Measurements from ENCODE around the gene RALGAPA1.
"Not testable (repeated sequence)": the region's sequence is repeated elsewhere in the genome, so short reads cannot be mapped to it uniquely, and the experiment has no call there.

Gene RALGAPA1

DNA sequence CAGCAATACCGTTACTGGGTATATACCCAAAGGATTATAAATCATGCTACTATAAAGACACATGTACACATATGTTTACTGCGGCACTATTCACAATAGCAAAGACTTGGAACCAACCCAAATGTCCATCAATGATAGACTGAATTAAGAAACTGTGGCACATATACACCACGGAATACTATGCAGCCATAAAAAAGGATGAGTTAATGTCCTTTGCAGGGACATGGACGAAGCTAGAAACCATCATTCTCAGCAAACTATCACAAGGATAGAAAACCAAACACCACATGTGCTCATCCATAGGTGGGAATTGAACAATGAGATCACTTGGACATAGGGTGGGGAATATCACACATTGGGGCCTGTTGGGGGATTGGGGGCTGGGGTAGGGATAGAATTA, 187.1 kb downstream of the RALGAPA1 start:
- H3K9ac ChIP-seq (ENCODE audit: low read depth, low read length); H3K36me3 ChIP-seq (ENCODE audit: control insufficient read depth, insufficient read depth, low read length); H3K9me3 ChIP-seq (ENCODE audit: control insufficient read depth, insufficient read depth, low read length); H3K27me3 ChIP-seq (ENCODE audit: control insufficient read depth, insufficient read depth, low read length); H3K4me3 ChIP-seq (ENCODE audit: low read depth, low read length); H3K4me1 ChIP-seq (ENCODE audit: control insufficient read depth, insufficient read depth, low read length); H3K27ac ChIP-seq (ENCODE audit: low read depth, low read length): not testable (repeated sequence)

DNA sequence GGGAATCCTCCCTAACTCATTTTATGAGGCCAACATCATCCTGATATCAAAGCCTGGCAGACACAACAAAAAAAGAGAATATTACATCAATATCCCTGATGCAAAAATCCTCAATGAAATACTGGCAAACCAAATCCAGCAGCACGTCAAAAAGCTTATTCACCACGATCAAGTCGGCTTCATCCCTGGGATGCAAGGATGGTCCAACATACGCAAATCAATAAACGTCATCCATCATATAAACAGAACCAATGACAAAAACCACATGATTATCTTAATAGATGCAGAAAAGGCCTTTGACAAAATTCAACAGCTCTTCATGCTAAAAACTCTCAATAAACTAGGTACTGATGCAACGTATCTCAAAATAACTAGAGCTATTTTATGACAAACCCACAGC, 189.1 kb downstream of the RALGAPA1 start:
- H3K36me3 ChIP-seq (ENCODE audit: control insufficient read depth, insufficient read depth, low read length); H3K9ac ChIP-seq (ENCODE audit: low read depth, low read length); H3K9me3 ChIP-seq (ENCODE audit: control insufficient read depth, insufficient read depth, low read length); H3K27ac ChIP-seq (ENCODE audit: low read depth, low read length); H3K4me3 ChIP-seq (ENCODE audit: low read depth, low read length); H3K27me3 ChIP-seq (ENCODE audit: control insufficient read depth, insufficient read depth, low read length); H3K4me1 ChIP-seq (ENCODE audit: control insufficient read depth, insufficient read depth, low read length): not testable (repeated sequence)

DNA sequence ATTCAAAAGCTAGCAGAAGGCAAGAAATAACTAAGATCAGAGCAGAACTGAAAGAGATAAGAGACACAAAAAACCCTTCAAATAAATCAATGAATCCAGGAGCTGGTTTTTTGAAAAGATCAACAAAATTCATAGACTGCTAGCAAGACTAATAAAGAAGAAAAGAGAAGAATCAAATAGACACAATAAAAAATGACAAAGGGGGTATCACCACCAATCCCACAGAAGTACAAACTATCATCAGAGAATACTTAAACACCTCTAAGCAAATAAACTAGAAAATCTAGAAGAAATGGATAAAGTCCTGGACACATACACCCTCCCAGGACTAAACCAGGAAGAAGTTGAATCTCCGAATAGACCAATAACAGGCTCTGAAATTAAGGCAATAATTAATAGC, 189.6 kb downstream of the RALGAPA1 start:
- H3K36me3 ChIP-seq (ENCODE audit: control insufficient read depth, insufficient read depth, low read length); H3K9ac ChIP-seq (ENCODE audit: low read depth, low read length); H3K27me3 ChIP-seq (ENCODE audit: control insufficient read depth, insufficient read depth, low read length); H3K27ac ChIP-seq (ENCODE audit: low read depth, low read length); H3K4me1 ChIP-seq (ENCODE audit: control insufficient read depth, insufficient read depth, low read length); H3K4me3 ChIP-seq (ENCODE audit: low read depth, low read length); H3K9me3 ChIP-seq (ENCODE audit: control insufficient read depth, insufficient read depth, low read length): not testable (repeated sequence)

DNA sequence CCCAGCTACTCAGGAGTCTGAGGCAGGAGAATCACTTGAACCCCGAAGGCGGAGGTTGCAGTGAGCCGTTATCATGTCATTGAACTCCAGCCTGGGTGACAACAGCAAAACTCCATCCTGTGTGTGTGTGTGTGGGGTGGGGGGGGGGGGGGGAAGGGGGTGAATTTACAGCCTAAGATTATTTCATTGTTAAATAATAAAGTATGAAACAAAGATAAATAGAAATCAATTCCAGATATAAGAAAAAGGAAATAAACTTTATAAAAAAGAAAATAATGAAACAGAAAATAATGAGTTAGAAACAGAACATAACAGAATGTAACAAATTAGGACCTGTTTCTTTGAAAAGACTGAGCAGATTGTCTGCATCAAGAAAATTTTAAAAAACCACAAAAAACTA, 191.6 kb downstream of the RALGAPA1 start:
- H3K4me3 ChIP-seq (ENCODE audit: low read depth, low read length) = no peak overlapping the region
- no peak overlapping the region for H3K27ac ChIP-seq (ENCODE audit: low read depth, low read length)
- H3K36me3 ChIP-seq (ENCODE audit: control insufficient read depth, insufficient read depth, low read length) = no peaks in the 10 kb centered on the region
- no peaks in the 10 kb centered on the region for H3K9me3 ChIP-seq (ENCODE audit: control insufficient read depth, insufficient read depth, low read length)
- no peaks in the 10 kb centered on the region for H3K4me1 ChIP-seq (ENCODE audit: control insufficient read depth, insufficient read depth, low read length)
- no peak overlapping the region for H3K9ac ChIP-seq (ENCODE audit: low read depth, low read length)
- no peaks in the 10 kb centered on the region for H3K27me3 ChIP-seq (ENCODE audit: control insufficient read depth, insufficient read depth, low read length)

DNA sequence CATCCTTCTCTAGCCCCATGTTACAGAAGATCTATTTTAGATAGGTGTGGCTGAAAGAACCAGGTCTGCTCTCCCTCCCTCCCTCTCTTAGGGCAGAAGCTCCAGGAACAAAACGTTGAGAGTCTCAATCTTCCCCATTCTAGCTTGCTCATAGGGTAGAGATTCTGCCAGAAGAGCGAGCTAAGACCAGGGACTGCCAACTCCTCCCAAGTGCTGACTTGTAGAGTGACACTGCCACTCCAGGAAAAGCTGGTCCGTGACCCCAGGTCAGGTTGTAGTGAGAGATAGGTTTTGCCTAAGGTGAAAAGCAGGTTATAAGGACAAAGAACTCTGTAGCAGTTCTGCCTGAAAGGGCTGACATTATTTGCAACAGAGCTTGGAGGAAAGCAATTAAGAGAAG, 201.7 kb downstream of the RALGAPA1 start:
- H3K9me3 ChIP-seq (ENCODE audit: control insufficient read depth, insufficient read depth, low read length) = no peaks in the 10 kb centered on the region
- no peak overlapping the region for H3K4me3 ChIP-seq (ENCODE audit: low read depth, low read length)
- H3K4me1 ChIP-seq (ENCODE audit: control insufficient read depth, insufficient read depth, low read length) = no peaks in the 10 kb centered on the region
- H3K9ac ChIP-seq (ENCODE audit: low read depth, low read length) = no peak overlapping the region
- H3K27ac ChIP-seq (ENCODE audit: low read depth, low read length) = no peak overlapping the region
- peaks cover 7% of the 10 kb centered on the region for H3K36me3 ChIP-seq (ENCODE audit: control insufficient read depth, insufficient read depth, low read length)
- no peaks in the 10 kb centered on the region for H3K27me3 ChIP-seq (ENCODE audit: control insufficient read depth, insufficient read depth, low read length)

DNA sequence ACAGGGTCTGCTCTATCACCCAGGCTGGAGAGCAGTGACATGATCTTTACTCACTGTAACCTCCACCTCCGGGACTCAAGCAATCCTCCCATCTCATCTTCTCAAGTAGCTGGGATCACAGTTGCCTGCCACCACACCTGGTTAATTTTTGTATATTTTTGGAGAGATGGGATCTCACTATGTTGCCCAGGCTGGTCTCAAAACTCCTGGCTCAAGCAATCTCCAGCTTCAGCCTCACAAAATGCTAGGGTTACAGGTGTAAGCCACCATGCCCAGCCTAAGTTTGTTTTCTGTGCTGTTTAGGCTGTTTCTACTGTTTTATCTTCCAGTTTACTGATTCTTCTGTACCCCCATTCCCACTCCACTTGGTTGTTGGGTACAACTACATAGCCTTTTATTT, 208.8 kb downstream of the RALGAPA1 start:
- H3K27ac ChIP-seq (ENCODE audit: low read depth, low read length) = no peak overlapping the region
- no peak overlapping the region for H3K4me3 ChIP-seq (ENCODE audit: low read depth, low read length)
- no peaks in the 10 kb centered on the region for H3K4me1 ChIP-seq (ENCODE audit: control insufficient read depth, insufficient read depth, low read length)
- H3K9ac ChIP-seq (ENCODE audit: low read depth, low read length) = no peak overlapping the region
- H3K9me3 ChIP-seq (ENCODE audit: control insufficient read depth, insufficient read depth, low read length) = no peaks in the 10 kb centered on the region
- H3K36me3 ChIP-seq (ENCODE audit: control insufficient read depth, insufficient read depth, low read length) = peaks cover 7% of the 10 kb centered on the region
- no peaks in the 10 kb centered on the region for H3K27me3 ChIP-seq (ENCODE audit: control insufficient read depth, insufficient read depth, low read length)

DNA sequence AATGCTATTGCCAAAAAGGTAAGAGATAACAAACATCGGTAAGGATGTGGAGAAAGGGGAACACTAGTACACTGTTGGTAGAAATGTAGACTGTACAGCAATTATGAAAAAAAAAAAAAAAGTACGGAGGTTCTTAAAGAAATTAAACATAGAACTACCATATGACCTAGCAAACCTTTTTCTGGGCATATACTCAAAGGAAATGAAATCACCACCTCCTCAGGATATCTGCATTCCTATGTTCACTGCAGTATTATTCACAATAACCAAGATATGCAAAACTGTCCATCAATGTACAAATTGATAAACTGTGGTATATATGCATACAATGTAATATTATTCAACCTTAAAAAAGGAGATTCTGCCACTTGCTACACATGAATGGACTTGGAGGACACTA, 214.5 kb downstream of the RALGAPA1 start:
- 0 out of 2 replicates have a peak, but pooled peaks cover 2% of the 10 kb centered on the region for H3K36me3 ChIP-seq (ENCODE audit: control insufficient read depth, insufficient read depth, low read length)
- H3K9ac ChIP-seq (ENCODE audit: low read depth, low read length) = no peak overlapping the region
- no peaks in the 10 kb centered on the region for H3K9me3 ChIP-seq (ENCODE audit: control insufficient read depth, insufficient read depth, low read length)
- H3K27me3 ChIP-seq (ENCODE audit: control insufficient read depth, insufficient read depth, low read length) = no peaks in the 10 kb centered on the region
- no peak overlapping the region for H3K4me3 ChIP-seq (ENCODE audit: low read depth, low read length)
- H3K27ac ChIP-seq (ENCODE audit: low read depth, low read length) = no peak overlapping the region
- no peaks in the 10 kb centered on the region for H3K4me1 ChIP-seq (ENCODE audit: control insufficient read depth, insufficient read depth, low read length)

DNA sequence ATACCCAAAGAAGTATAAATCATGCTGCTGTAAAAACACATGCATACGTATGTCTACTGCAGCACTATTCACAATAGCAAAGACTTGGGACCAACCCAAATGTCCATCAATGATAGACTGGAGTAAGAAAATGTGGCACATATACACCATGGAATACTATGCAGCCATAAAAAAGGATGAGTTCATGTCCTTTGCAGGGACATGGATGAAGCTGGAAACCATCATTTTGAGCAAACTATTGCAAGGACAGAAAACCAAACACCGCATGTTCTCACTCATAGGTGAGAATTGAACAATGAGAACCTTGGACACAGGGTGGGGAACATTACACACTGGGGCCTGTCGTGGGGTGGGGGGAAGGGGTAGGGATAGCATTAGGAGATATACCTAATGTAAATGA, 221.7 kb downstream of the RALGAPA1 start:
- not testable (repeated sequence) for H3K9me3 ChIP-seq (ENCODE audit: control insufficient read depth, insufficient read depth, low read length); H3K27me3 ChIP-seq (ENCODE audit: control insufficient read depth, insufficient read depth, low read length); H3K4me3 ChIP-seq (ENCODE audit: low read depth, low read length)

DNA sequence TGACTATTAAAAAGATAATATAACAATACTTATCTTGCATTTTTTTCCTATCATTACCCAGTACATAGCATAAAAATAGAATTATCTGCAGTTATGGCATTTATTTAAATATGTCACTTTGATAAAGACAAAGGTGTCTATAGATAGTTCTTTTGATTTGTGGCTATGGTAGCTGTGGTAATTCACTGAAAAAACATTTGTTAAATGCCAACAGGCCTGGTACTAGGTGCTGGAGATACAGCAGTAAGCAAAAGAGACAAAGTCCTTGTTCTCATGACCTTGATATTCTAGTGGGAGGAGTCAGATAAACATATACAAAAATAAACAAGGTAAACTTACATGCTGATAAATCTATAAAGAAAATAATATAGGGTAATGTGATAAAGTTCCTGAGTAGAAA, 230.5 kb downstream of the RALGAPA1 start:
- H3K4me3 ChIP-seq (ENCODE audit: low read depth, low read length) = no peak overlapping the region
- H3K9me3 ChIP-seq (ENCODE audit: control insufficient read depth, insufficient read depth, low read length) = no peaks in the 10 kb centered on the region
- H3K4me1 ChIP-seq (ENCODE audit: control insufficient read depth, insufficient read depth, low read length) = no peaks in the 10 kb centered on the region
- H3K36me3 ChIP-seq (ENCODE audit: control insufficient read depth, insufficient read depth, low read length) = no peaks in the 10 kb centered on the region
- H3K27me3 ChIP-seq (ENCODE audit: control insufficient read depth, insufficient read depth, low read length) = no peaks in the 10 kb centered on the region
- H3K9ac ChIP-seq (ENCODE audit: low read depth, low read length) = no peak overlapping the region
- no peak overlapping the region for H3K27ac ChIP-seq (ENCODE audit: low read depth, low read length)

More for the DNA sequence above, 221.7 kb downstream of the RALGAPA1 start:
- H3K4me1 ChIP-seq (ENCODE audit: control insufficient read depth, insufficient read depth, low read length); H3K36me3 ChIP-seq (ENCODE audit: control insufficient read depth, insufficient read depth, low read length); H3K9ac ChIP-seq (ENCODE audit: low read depth, low read length); H3K27ac ChIP-seq (ENCODE audit: low read depth, low read length): not testable (repeated sequence)

DNA sequence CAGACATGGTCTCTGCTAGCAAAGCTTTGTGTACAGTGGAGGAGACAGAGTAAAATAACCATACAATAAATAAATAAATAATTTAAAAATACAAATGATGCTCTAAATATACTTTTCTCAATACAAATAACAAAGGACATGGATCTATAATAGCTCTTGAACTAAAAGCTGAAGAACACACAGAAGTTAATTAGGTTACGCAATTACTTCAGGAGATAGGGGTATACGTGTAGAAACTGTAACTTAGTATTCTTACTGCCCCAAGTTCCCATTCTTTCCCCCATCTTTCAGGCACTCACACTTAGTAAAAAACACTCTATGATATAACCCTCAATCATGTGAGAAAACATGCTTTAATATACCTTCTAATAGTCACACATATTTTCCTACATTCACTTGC, 231.0 kb downstream of the RALGAPA1 start:
- no peaks in the 10 kb centered on the region for H3K9me3 ChIP-seq (ENCODE audit: control insufficient read depth, insufficient read depth, low read length)
- no peak overlapping the region for H3K27ac ChIP-seq (ENCODE audit: low read depth, low read length)
- no peak overlapping the region for H3K9ac ChIP-seq (ENCODE audit: low read depth, low read length)
- H3K36me3 ChIP-seq (ENCODE audit: control insufficient read depth, insufficient read depth, low read length) = no peaks in the 10 kb centered on the region
- H3K4me3 ChIP-seq (ENCODE audit: low read depth, low read length) = no peak overlapping the region
- no peaks in the 10 kb centered on the region for H3K4me1 ChIP-seq (ENCODE audit: control insufficient read depth, insufficient read depth, low read length)
- H3K27me3 ChIP-seq (ENCODE audit: control insufficient read depth, insufficient read depth, low read length) = no peaks in the 10 kb centered on the region

DNA sequence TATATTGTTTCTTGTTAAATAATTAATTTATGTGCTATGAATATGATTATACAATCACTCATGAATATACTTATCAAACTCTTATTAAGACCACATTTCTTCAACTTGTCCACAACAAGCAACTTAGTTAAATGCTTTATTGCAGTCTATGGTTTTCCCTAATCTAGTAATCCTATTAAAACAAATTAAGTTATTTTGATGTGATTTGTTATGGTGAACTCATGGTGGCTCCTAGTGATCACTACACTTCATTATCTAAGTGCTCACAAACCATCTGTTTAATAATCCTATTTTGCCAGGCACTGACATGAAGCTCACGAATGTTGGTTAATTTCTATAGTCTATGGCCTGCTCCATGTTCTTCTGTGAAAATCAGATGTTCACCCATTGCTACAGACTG, 232.2 kb downstream of the RALGAPA1 start:
- Histone ChIP-seq H3K27me3 (ENCODE audit: control insufficient read depth, insufficient read depth, low read length) (no peaks in the 10 kb centered on the region), H3K4me3 (ENCODE audit: low read depth, low read length) (no peak overlapping the region), H3K36me3 (ENCODE audit: control insufficient read depth, insufficient read depth, low read length) (no peaks in the 10 kb centered on the region), H3K9ac (ENCODE audit: low read depth, low read length) (no peak overlapping the region), H3K27ac (ENCODE audit: low read depth, low read length) (no peak overlapping the region), H3K9me3 (ENCODE audit: control insufficient read depth, insufficient read depth, low read length) (no peaks in the 10 kb centered on the region), H3K4me1 (ENCODE audit: control insufficient read depth, insufficient read depth, low read length) (no peaks in the 10 kb centered on the region)

DNA sequence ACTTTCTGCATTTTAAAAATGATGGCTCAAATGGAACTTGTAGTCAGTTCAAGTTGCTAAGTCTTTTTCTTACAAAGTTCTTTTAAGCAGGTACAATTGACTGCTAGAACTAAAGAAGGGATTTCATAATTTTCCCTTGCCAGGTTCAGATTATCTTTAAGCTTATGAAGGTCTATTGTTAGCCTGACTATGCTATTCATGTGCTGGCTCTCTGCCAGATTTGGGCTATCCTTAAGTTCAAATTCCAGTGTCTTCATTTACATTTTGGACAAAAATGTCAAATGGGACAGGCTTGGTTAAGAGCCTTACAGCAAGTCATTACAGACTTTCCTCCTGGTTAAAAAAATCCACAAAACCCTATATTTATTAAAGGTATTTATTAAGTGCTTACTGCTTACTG, 232.8 kb downstream of the RALGAPA1 start:
- no peak overlapping the region for H3K4me3 ChIP-seq (ENCODE audit: low read depth, low read length)
- no peaks in the 10 kb centered on the region for H3K27me3 ChIP-seq (ENCODE audit: control insufficient read depth, insufficient read depth, low read length)
- no peaks in the 10 kb centered on the region for H3K4me1 ChIP-seq (ENCODE audit: control insufficient read depth, insufficient read depth, low read length)
- H3K27ac ChIP-seq (ENCODE audit: low read depth, low read length) = no peak overlapping the region
- H3K9me3 ChIP-seq (ENCODE audit: control insufficient read depth, insufficient read depth, low read length) = no peaks in the 10 kb centered on the region
- no peaks in the 10 kb centered on the region for H3K36me3 ChIP-seq (ENCODE audit: control insufficient read depth, insufficient read depth, low read length)
- no peak overlapping the region for H3K9ac ChIP-seq (ENCODE audit: low read depth, low read length)

Measured in HUES48 (cell line).